HG02610 (cell line): ENCODE results near the gene RPS4Y2.

Experiments
- ATAC-seq: cut with Tn5 transposase; IDR thresholded peaks from one replicate; pipeline ENCODE4 v1.9.1; 2021; ENCODE audit warnings: mild to moderate bottlenecking, moderate library complexity; ENCODE audit not compliant: unreplicated experiment

Gene RPS4Y2

DNA sequence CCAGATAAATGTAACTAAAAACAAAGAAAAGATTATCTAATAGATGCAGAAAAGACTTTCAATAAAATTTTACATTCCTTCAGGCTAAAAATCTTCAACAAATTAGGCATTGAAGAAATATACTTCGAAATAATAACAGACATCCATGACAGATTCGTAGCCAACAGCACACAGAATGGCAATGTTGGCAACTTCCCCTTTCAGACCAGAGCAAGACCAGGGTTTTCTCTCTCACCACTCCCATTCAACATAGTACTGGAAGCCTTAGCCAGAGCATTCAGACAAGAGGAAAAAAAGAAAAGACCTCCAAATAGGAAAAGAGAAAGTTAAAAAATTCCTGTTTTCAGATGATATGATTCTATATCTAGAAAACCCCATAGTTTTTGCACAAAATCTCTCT, 61.2 kb downstream of the RPS4Y2 start:
- no peak for ATAC-seq
